Measurements from ENCODE around the gene TMEM182. TPM values are rescaled to one million over a fixed set of nuclear protein-coding genes. Genes with fewer than 3 reads are reported as not detected.

The TMEM182 gene
- total and polyA plus RNA-seq, 4 donors, result 1.1 to 7.6 (median 2.6) TPM

- DNase-seq (peak in 2 of 3 donors; percentile 88), ATAC-seq (ENCODE audit: insufficient read depth, low FRiP score) (no peak)
- TF ChIP-seq CTCF (IDR thresholded peaks at IDR 0.05; ENCODE audit: control extremely low read depth, extremely low read depth), result no peak
- Histone ChIP-seq H3K4me3 (no peak overlapping the region), H3K4me1 (ENCODE audit: control insufficient read depth in 5 of 5, insufficient read depth in 5 of 5, low read length in 5 of 5) (peaks cover 0 to 16% (median 8%) of the 10 kb centered on the region in 5 donors), H3K9me3 (ENCODE audit: control insufficient read depth in 4 of 4, insufficient read depth in 3 of 4, low read length in 3 of 4) (no peaks in the 10 kb centered on the region), H3K27ac (ENCODE audit: low read depth in 1 of 2, low read length in 1 of 2) (peak overlapping the region in 1 of 2 donors; percentile 71), H3K36me3 (ENCODE audit: control insufficient read depth in 4 of 4, insufficient read depth in 4 of 4, low read length in 4 of 4) (no peaks in the 10 kb centered on the region), H3K9ac (ENCODE audit: insufficient read depth in 1 of 2, low read length in 2 of 2) (peak overlapping the region in 1 of 2 donors; percentile 51), H3K27me3 (ENCODE audit: control insufficient read depth in 3 of 3, insufficient read depth in 3 of 3, low read length in 2 of 3) (no peaks in the 10 kb centered on the region)
- WGBS, 2 donors, result 82 to 85% methylated on average over 1 of the region's 1 CpG
Measured at GRCh38 chr2:102782933-102783332, 21.1 kb downstream of the TMEM182 start.

- no peaks in the 10 kb centered on the region for H3K36me3 ChIP-seq (ENCODE audit: control insufficient read depth in 4 of 4, insufficient read depth in 4 of 4, low read length in 4 of 4)
- peak overlapping the region in 1 of 2 donors; percentile 71 for H3K27ac ChIP-seq (ENCODE audit: low read depth in 1 of 2, low read length in 1 of 2)
- TF ChIP-seq CTCF (IDR thresholded peaks at IDR 0.05; ENCODE audit: control extremely low read depth, extremely low read depth), result no peak
- H3K27me3 ChIP-seq (ENCODE audit: control insufficient read depth in 3 of 3, insufficient read depth in 3 of 3, low read length in 2 of 3), result no peaks in the 10 kb centered on the region
- 64 to 79% methylated on average over 7 of the region's 7 CpGs for whole genome bisulfite sequencing, 2 donors
- H3K4me3 ChIP-seq, result no peak overlapping the region
- H3K4me1 ChIP-seq (ENCODE audit: control insufficient read depth in 5 of 5, insufficient read depth in 5 of 5, low read length in 5 of 5), result peaks cover 5 to 23% (median 8%) of the 10 kb centered on the region in 5 donors
- H3K9ac ChIP-seq (ENCODE audit: insufficient read depth in 1 of 2, low read length in 2 of 2), result peak overlapping the region; percentile 21 to 51
- DNase-seq, result no peak
- no peak for ATAC-seq (ENCODE audit: insufficient read depth, low FRiP score)
- H3K9me3 ChIP-seq (ENCODE audit: control insufficient read depth in 4 of 4, insufficient read depth in 3 of 4, low read length in 3 of 4), result no peaks in the 10 kb centered on the region
Measured at GRCh38 chr2:102783506-102784183, 21.8 kb downstream of the TMEM182 start.

GRCh38 chr2:102784940-102785339 lies 23.1 kb downstream of the TMEM182 start:
- Histone ChIP-seq H3K27me3 (ENCODE audit: control insufficient read depth in 3 of 3, insufficient read depth in 3 of 3, low read length in 2 of 3) (no peaks in the 10 kb centered on the region), H3K9ac (ENCODE audit: insufficient read depth in 1 of 2, low read length in 2 of 2) (no peak overlapping the region), H3K27ac (ENCODE audit: low read depth in 1 of 2, low read length in 1 of 2) (no peak overlapping the region), H3K36me3 (ENCODE audit: control insufficient read depth in 4 of 4, insufficient read depth in 4 of 4, low read length in 4 of 4) (no peaks in the 10 kb centered on the region), H3K9me3 (ENCODE audit: control insufficient read depth in 4 of 4, insufficient read depth in 3 of 4, low read length in 3 of 4) (no peaks in the 10 kb centered on the region), H3K4me1 (ENCODE audit: control insufficient read depth in 5 of 5, insufficient read depth in 5 of 5, low read length in 5 of 5) (peaks cover 5 to 36% (median 8%) of the 10 kb centered on the region in 5 donors), H3K4me3 (no peak overlapping the region)
- no peak for TF ChIP-seq CTCF (IDR thresholded peaks at IDR 0.05; ENCODE audit: control extremely low read depth, extremely low read depth)
- ATAC-seq (ENCODE audit: insufficient read depth, low FRiP score) (no peak), DNase-seq (no peak)
- WGBS, 2 donors, result 93 to 97% methylated on average over 3 of the region's 3 CpGs

Data from lung (tissue), 12 donors.